NCI-H128 (cell line): Measurements from ENCODE around the gene PPP6R1.

Experiments
- DNase-seq: peaks from one replicate; lab custom pipeline; 2025; ENCODE audit not compliant: unreplicated experiment; lab: John Stamatoyannopoulos, UW

PPP6R1 gene

GRCh38 chr19:55258828-55259539, at the start of gene PPP6R1:
Gene PPP6R1, minus strand, starts transcription at chr19:55259017. Its CDS starts 11,914 bp downstream, at chr19:55247103.
- DNase-seq, result peak; percentile 97

- DNase-seq, result no peak
These were observed 49.5 kb upstream of the PPP6R1 start for GRCh38 chr19:55308281-55308680.

- no peak for DNase-seq
These were observed 47.9 kb upstream of the PPP6R1 start for GRCh38 chr19:55306712-55307111.

GRCh38 chr19:55305983-55306562, 47.3 kb upstream of the PPP6R1 start:
- DNase-seq, result no peak

- no peak for DNase-seq
These were observed 46.7 kb upstream of the PPP6R1 start for GRCh38 chr19:55305491-55305890.

GRCh38 chr19:55304980-55305379, 46.2 kb upstream of the PPP6R1 start:
- DNase-seq, result no peak

- no peak for DNase-seq
These were observed 45.6 kb upstream of the PPP6R1 start for GRCh38 chr19:55304279-55304978.

- no peak for DNase-seq
These were observed 44.7 kb upstream of the PPP6R1 start for GRCh38 chr19:55303477-55303876.

- no peak for DNase-seq
These were observed 43.5 kb upstream of the PPP6R1 start for GRCh38 chr19:55302318-55302703.

- peak; percentile 57 for DNase-seq
These were observed 42.9 kb upstream of the PPP6R1 start for GRCh38 chr19:55301459-55302317.

- DNase-seq, result no peak
These were observed 42.2 kb upstream of the PPP6R1 start for GRCh38 chr19:55300886-55301458.

- DNase-seq, result no peak
These were observed 41.2 kb upstream of the PPP6R1 start for GRCh38 chr19:55299991-55300390.

- no peak for DNase-seq
These were observed 38.5 kb upstream of the PPP6R1 start for GRCh38 chr19:55297267-55297666.

- no peak for DNase-seq
These were observed 30.4 kb upstream of the PPP6R1 start for GRCh38 chr19:55289117-55289796.

- DNase-seq, result no peak
These were observed 28.7 kb upstream of the PPP6R1 start for GRCh38 chr19:55287361-55288079.

GRCh38 chr19:55285229-55285890, 26.5 kb upstream of the PPP6R1 start:
- DNase-seq, result no peak

GRCh38 chr19:55284405-55285058, 25.7 kb upstream of the PPP6R1 start:
- no peak for DNase-seq

- peak; percentile 42 for DNase-seq
These were observed 24.9 kb upstream of the PPP6R1 start, which contains the start of gene BRSK1 for GRCh38 chr19:55283548-55284377. Gene BRSK1, plus strand, starts transcription at chr19:55283997. Its CDS starts 446 bp downstream, at chr19:55284443.
